HEK293 (cell line): ENCODE measurements around the gene STMP1.
A peak's percentile ranks its signal among the peaks of the same experiment; 100 is the strongest.

Source experiments
- AEBP2 ChIP-seq: fragments of 450-650 bp; formaldehyde crosslinking; IDR thresholded peaks from 2 replicates; pipeline ENCODE4 v1.5.1; 2016; ENCODE audit warnings: missing biosample characterization, missing genetic modification characterization, borderline replicate concordance
- BCL11A ChIP-seq: fragments of 450-650 bp; formaldehyde crosslinking; IDR thresholded peaks from 2 replicates; pipeline ENCODE4 v1.5.1; 2016; ENCODE audit warnings: low read depth, missing biosample characterization, missing genetic modification characterization
- FEZF1 ChIP-seq: fragments of 450-650 bp; formaldehyde crosslinking; IDR thresholded peaks from 2 replicates; pipeline ENCODE4 v1.5.1; 2016; ENCODE audit warnings: missing biosample characterization, missing genetic modification characterization
- GFI1B ChIP-seq: fragments of 450-650 bp; formaldehyde crosslinking; IDR thresholded peaks from 2 replicates; pipeline ENCODE4 v1.5.1; 2016; ENCODE audit warnings: missing biosample characterization, missing genetic modification characterization
- GLI4 ChIP-seq: fragments of 450-650 bp; formaldehyde crosslinking; IDR thresholded peaks from 2 replicates; pipeline ENCODE4 v1.5.1; 2016; ENCODE audit warnings: missing biosample characterization, missing genetic modification characterization
- GLIS1 ChIP-seq: fragments of 450-650 bp; formaldehyde crosslinking; IDR thresholded peaks from 2 replicates; pipeline ENCODE4 v1.5.1; 2016; ENCODE audit warnings: missing biosample characterization, missing genetic modification characterization
- KLF7 ChIP-seq: fragments of 450-650 bp; formaldehyde crosslinking; IDR thresholded peaks from 2 replicates; pipeline ENCODE4 v1.5.1; 2016; ENCODE audit warnings: missing biosample characterization, missing genetic modification characterization, borderline replicate concordance
- MZF1 ChIP-seq: fragments of 450-650 bp; formaldehyde crosslinking; IDR thresholded peaks from 2 replicates; pipeline ENCODE4 v1.5.1; 2017; ENCODE audit warnings: missing biosample characterization, missing genetic modification characterization, borderline replicate concordance
- OVOL3 ChIP-seq: fragments of 450-650 bp; formaldehyde crosslinking; IDR thresholded peaks from 2 replicates; pipeline ENCODE4 v1.5.1; 2016; ENCODE audit warnings: missing biosample characterization, missing genetic modification characterization
- SP7 ChIP-seq: fragments of 450-650 bp; formaldehyde crosslinking; IDR thresholded peaks from 2 replicates; pipeline ENCODE4 v1.5.1; 2016; ENCODE audit warnings: missing biosample characterization, missing genetic modification characterization
- TCF7L2 ChIP-seq: IDR thresholded peaks from 2 replicates; pipeline ENCODE4 v1.6.1; 2011; ENCODE audit warnings: low read depth, mild to moderate bottlenecking, inconsistent platforms, low read length, moderate library complexity, borderline replicate concordance
- WT1 ChIP-seq: fragments of 450-650 bp; formaldehyde crosslinking; IDR thresholded peaks from 2 replicates; pipeline ENCODE4 v1.5.1; 2016; ENCODE audit warnings: missing biosample characterization, missing genetic modification characterization
- ZBTB1 ChIP-seq: fragments of 450-650 bp; formaldehyde crosslinking; IDR thresholded peaks from 2 replicates; pipeline ENCODE4 v1.5.1; 2016; ENCODE audit warnings: missing biosample characterization, missing genetic modification characterization
- ZBTB7A ChIP-seq: fragments of 450-650 bp; formaldehyde crosslinking; IDR thresholded peaks from 2 replicates; pipeline ENCODE4 v1.5.1; 2016; ENCODE audit warnings: low read depth, missing biosample characterization, missing genetic modification characterization
- ZFP69B ChIP-seq: fragments of 450-650 bp; formaldehyde crosslinking; IDR thresholded peaks from 2 replicates; pipeline ENCODE4 v1.5.1; 2016; ENCODE audit warnings: missing biosample characterization, missing genetic modification characterization
- ZNF114 ChIP-seq: fragments of 450-650 bp; formaldehyde crosslinking; IDR thresholded peaks from 2 replicates; pipeline ENCODE4 v1.5.0; 2017; ENCODE audit warnings: missing biosample characterization, missing genetic modification characterization
- ZNF133 ChIP-seq: fragments of 450-650 bp; formaldehyde crosslinking; IDR thresholded peaks from 2 replicates; pipeline ENCODE4 v1.5.1; 2016; ENCODE audit warnings: missing biosample characterization, missing genetic modification characterization
- ZNF155 ChIP-seq: fragments of 450-650 bp; formaldehyde crosslinking; IDR thresholded peaks from 2 replicates; pipeline ENCODE4 v1.5.1; 2016; ENCODE audit warnings: missing biosample characterization, missing genetic modification characterization
- ZNF175 ChIP-seq: fragments of 450-650 bp; formaldehyde crosslinking; IDR thresholded peaks from 2 replicates; pipeline ENCODE4 v1.5.1; 2016; ENCODE audit warnings: missing biosample characterization, missing genetic modification characterization
- ZNF2 ChIP-seq: fragments of 450-650 bp; formaldehyde crosslinking; IDR thresholded peaks from 2 replicates; pipeline ENCODE4 v1.5.1; 2016; ENCODE audit warnings: missing biosample characterization, missing genetic modification characterization
- ZNF202 ChIP-seq: fragments of 450-650 bp; formaldehyde crosslinking; IDR thresholded peaks from 2 replicates; pipeline ENCODE4 v1.5.1; 2016; ENCODE audit warnings: missing biosample characterization, missing genetic modification characterization, borderline replicate concordance
- ZNF239 ChIP-seq: fragments of 450-650 bp; formaldehyde crosslinking; IDR thresholded peaks from 2 replicates; pipeline ENCODE4 v1.5.1; 2016; ENCODE audit warnings: missing biosample characterization, missing genetic modification characterization
- ZNF266 ChIP-seq: fragments of 450-650 bp; formaldehyde crosslinking; IDR thresholded peaks from 2 replicates; pipeline ENCODE4 v1.5.1; 2016; ENCODE audit warnings: missing biosample characterization, missing genetic modification characterization, low read depth
- ZNF280C ChIP-seq: fragments of 450-650 bp; formaldehyde crosslinking; IDR thresholded peaks from 2 replicates; pipeline ENCODE4 v1.5.1; 2016; ENCODE audit warnings: missing biosample characterization, missing genetic modification characterization
- ZNF37A ChIP-seq: fragments of 450-650 bp; IDR thresholded peaks from 2 replicates; pipeline ENCODE4 v1.5.1; 2018; ENCODE audit warnings: missing biosample characterization, missing genetic modification characterization
- ZNF521 ChIP-seq: fragments of 450-650 bp; formaldehyde crosslinking; IDR thresholded peaks from 2 replicates; pipeline ENCODE4 v1.5.1; 2017; ENCODE audit warnings: missing biosample characterization, mild to moderate bottlenecking, missing genetic modification characterization
- ZNF549 ChIP-seq: fragments of 450-650 bp; IDR thresholded peaks from 2 replicates; pipeline ENCODE4 v1.5.1; 2018; ENCODE audit warnings: missing biosample characterization, missing genetic modification characterization, mild to moderate bottlenecking, inconsistent platforms, moderate library complexity
- ZNF585B ChIP-seq: fragments of 450-650 bp; formaldehyde crosslinking; IDR thresholded peaks from 2 replicates; pipeline ENCODE4 v1.5.1; 2016; ENCODE audit warnings: missing biosample characterization, missing genetic modification characterization
- ZNF621 ChIP-seq: fragments of 450-650 bp; formaldehyde crosslinking; IDR thresholded peaks from 2 replicates; pipeline ENCODE4 v1.5.1; 2017; ENCODE audit warnings: missing biosample characterization, missing genetic modification characterization
- ZNF629 ChIP-seq: fragments of 450-650 bp; formaldehyde crosslinking; IDR thresholded peaks from 2 replicates; pipeline ENCODE4 v1.5.1; 2017; ENCODE audit warnings: missing biosample characterization, missing genetic modification characterization
- ZNF692 ChIP-seq: fragments of 450-650 bp; formaldehyde crosslinking; IDR thresholded peaks from 2 replicates; pipeline ENCODE4 v1.5.1; 2016; ENCODE audit warnings: missing biosample characterization, missing genetic modification characterization
- ZNF785 ChIP-seq: fragments of 450-650 bp; formaldehyde crosslinking; IDR thresholded peaks from 2 replicates; pipeline ENCODE4 v1.5.1; 2016; ENCODE audit warnings: missing biosample characterization, missing genetic modification characterization
- ZNF843 ChIP-seq: fragments of 450-650 bp; formaldehyde crosslinking; IDR thresholded peaks from 2 replicates; pipeline ENCODE4 v1.5.1; 2016; ENCODE audit warnings: missing biosample characterization, missing genetic modification characterization
- ZSCAN23 ChIP-seq: fragments of 450-650 bp; formaldehyde crosslinking; IDR thresholded peaks from 2 replicates; pipeline ENCODE4 v1.5.1; 2016; ENCODE audit warnings: missing biosample characterization, missing genetic modification characterization
- ZSCAN5A ChIP-seq: fragments of 450-650 bp; formaldehyde crosslinking; IDR thresholded peaks from 2 replicates; pipeline ENCODE4 v1.5.1; 2016; ENCODE audit warnings: missing biosample characterization, missing genetic modification characterization

The STMP1 gene

GRCh38 chr7:135706858-135707569, 44.7 kb downstream of the STMP1 start (continued):
- peak; percentile 75 for TF ChIP-seq ZNF692 (tag by site-specific recombination)
- TF ChIP-seq ZSCAN23 (tag by site-specific recombination), result no peak
- TF ChIP-seq FEZF1 (tag by site-specific recombination), result peak; percentile 68
- TF ChIP-seq ZNF843 (tag by site-specific recombination), result peak; percentile 51; the same call in 1 of the 2 replicates
- TF ChIP-seq GLI4 (tag by site-specific recombination), result no peak
- TF ChIP-seq BCL11A (tag by site-specific recombination), result no peak
- TF ChIP-seq ZNF280C (tag by site-specific recombination), result no peak
- TF ChIP-seq ZNF621 (tag by site-specific recombination), result no peak
- no peak for TF ChIP-seq ZNF785
- no peak for TF ChIP-seq ZSCAN5A (tag by site-specific recombination)
- TF ChIP-seq ZNF2 (tag by site-specific recombination), result peak; percentile 92
- TF ChIP-seq ZNF202 (tag by site-specific recombination), result no peak
- no peak for TF ChIP-seq GLIS1
- TF ChIP-seq AEBP2, result no peak
- TF ChIP-seq ZNF114 (tag by site-specific recombination), result no peak
- TF ChIP-seq WT1 (tag by site-specific recombination), result peak; percentile 59; the same call in 1 of the 2 replicates
- TF ChIP-seq ZFP69B (tag by site-specific recombination), result peak; percentile 74
- TF ChIP-seq ZNF133 (tag by site-specific recombination), result no peak
- TF ChIP-seq ZNF521 (tag by site-specific recombination), result no peak
- TF ChIP-seq ZNF239 (tag by site-specific recombination), result no peak
- TF ChIP-seq ZNF175 (tag by site-specific recombination), result no peak
- TF ChIP-seq ZNF629, result peak; percentile 71
- no peak for TF ChIP-seq ZNF37A
- TF ChIP-seq OVOL3, result no peak
- no peak for TF ChIP-seq ZNF585B (tag by site-specific recombination)
- TF ChIP-seq KLF7 (tag by site-specific recombination), result 0 out of 2 replicates have a peak, but pooled peaks have one; percentile 37
- TF ChIP-seq TCF7L2, result 0 out of 2 replicates have a peak, but pooled peaks have one; percentile 37
- TF ChIP-seq ZBTB7A (tag by site-specific recombination), result no peak
- TF ChIP-seq SP7 (tag by site-specific recombination), result peak; percentile 96
- TF ChIP-seq GFI1B, result peak; percentile 76; the same call in 1 of the 2 replicates
- no peak for TF ChIP-seq ZNF549
- no peak for TF ChIP-seq MZF1 (tag by site-specific recombination)
- TF ChIP-seq ZBTB1 (tag by site-specific recombination), result no peak
- TF ChIP-seq ZNF266 (tag by site-specific recombination), result no peak
- TF ChIP-seq ZNF155 (tag by site-specific recombination), result no peak
